Measurements from ENCODE around the gene TBX15. TPM values are rescaled to one million over a fixed set of nuclear protein-coding genes. Genes with fewer than 3 reads are reported as not detected.
"Not testable (repeated sequence)": the region's sequence is repeated elsewhere in the genome, so short reads cannot be mapped to it uniquely, and the experiment has no call there.

The TBX15 gene
- total RNA-seq, 1 donor from 2014 or later, result not detected

GRCh38 chr1:118961156-118961555 is 27.0 kb downstream of the TBX15 start:
- no peak for FAIRE-seq
- H3K36me3 ChIP-seq (ENCODE audit: control insufficient read depth, insufficient read depth, low read length), result no peaks in the 10 kb centered on the region
- no peaks in the 10 kb centered on the region for H3K27me3 ChIP-seq (ENCODE audit: control insufficient read depth, insufficient read depth, low read length)
- H3K4me3 ChIP-seq (ENCODE audit: low read depth, low read length), result no peak overlapping the region
- DNase-seq (ENCODE audit: low read depth), result peak; percentile 26
- TF ChIP-seq CTCF (IDR thresholded peaks at IDR 0.05; ENCODE audit: insufficient read depth, low read length, severe bottlenecking), result no peak

DNA sequence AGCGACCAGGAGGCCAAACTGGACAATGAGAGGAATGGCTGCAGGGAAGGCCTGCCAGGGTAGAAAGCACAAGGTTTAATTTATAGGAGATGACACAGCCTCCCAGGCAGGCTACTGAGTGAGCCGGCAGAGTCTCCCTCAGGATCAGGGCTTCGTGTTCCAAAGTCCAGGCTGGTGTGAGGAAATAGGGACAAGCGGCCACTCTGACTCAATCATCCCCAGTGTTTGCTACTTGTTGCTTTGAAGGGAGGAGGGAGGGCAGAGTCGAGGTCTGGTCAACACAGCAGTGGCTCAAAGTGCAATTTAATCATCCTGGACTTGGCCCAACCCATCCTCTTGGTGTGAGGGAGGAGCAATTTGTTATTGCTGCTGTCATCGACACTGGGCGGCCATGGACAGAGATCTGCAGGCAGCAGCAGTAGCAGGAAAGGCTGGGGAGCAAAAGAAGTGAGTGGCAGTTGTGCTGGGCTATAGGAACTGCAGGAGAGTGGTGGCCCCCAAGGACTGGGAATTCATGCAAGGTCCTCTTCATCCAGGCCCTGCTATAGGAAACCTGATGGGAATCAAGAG is 27.5 kb downstream of the TBX15 start:
- Histone ChIP-seq H3K4me3 (ENCODE audit: low read depth, low read length) (no peak overlapping the region), H3K36me3 (ENCODE audit: control insufficient read depth, insufficient read depth, low read length) (no peaks in the 10 kb centered on the region), H3K27me3 (ENCODE audit: control insufficient read depth, insufficient read depth, low read length) (no peaks in the 10 kb centered on the region)
- DNase-seq (ENCODE audit: low read depth) (no peak), FAIRE-seq (no peak)
- no peak for TF ChIP-seq CTCF (IDR thresholded peaks at IDR 0.05; ENCODE audit: insufficient read depth, low read length, severe bottlenecking)

DNA sequence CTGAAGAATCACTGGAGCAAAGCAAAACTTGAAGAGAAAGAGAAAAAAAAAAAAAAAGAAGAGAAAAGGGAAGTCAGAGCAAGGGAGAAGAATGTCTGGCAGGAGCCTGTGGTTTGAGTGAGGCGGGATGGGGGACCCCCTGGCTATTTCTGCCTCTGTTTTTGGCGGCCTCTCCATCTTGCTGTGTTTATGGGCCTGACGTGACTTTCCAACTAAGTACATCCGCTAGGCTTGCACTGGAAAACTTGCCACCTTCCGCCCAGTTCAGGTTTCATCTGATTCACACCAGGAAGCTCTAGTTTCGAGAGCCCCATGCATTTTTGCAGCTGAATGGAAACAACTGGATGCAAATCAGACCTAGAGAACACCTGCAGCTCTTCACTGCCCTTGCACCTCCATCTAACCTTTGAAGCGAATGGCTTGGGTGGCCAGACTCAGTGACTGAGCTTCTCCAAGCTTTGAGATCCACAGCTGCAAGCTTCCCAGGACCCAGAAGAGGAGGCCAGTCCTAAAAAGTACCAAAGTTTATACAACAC is 28.0 kb downstream of the TBX15 start:
- no peaks in the 10 kb centered on the region for H3K27me3 ChIP-seq (ENCODE audit: control insufficient read depth, insufficient read depth, low read length)
- no peak for FAIRE-seq
- H3K4me3 ChIP-seq (ENCODE audit: low read depth, low read length), result no peak overlapping the region

GRCh38 chr1:118958937-118959631 is 29.1 kb downstream of the TBX15 start:
- H3K36me3 ChIP-seq (ENCODE audit: control insufficient read depth, insufficient read depth, low read length), result no peaks in the 10 kb centered on the region
- FAIRE-seq (no peak), DNase-seq (ENCODE audit: low read depth) (no peak)
- no peaks in the 10 kb centered on the region for H3K27me3 ChIP-seq (ENCODE audit: control insufficient read depth, insufficient read depth, low read length)
- H3K4me3 ChIP-seq (ENCODE audit: low read depth, low read length), result no peak overlapping the region
- TF ChIP-seq CTCF (IDR thresholded peaks at IDR 0.05; ENCODE audit: insufficient read depth, low read length, severe bottlenecking), result no peak

More for the DNA sequence above, 28.0 kb downstream of the TBX15 start:
- H3K36me3 ChIP-seq (ENCODE audit: control insufficient read depth, insufficient read depth, low read length), result no peaks in the 10 kb centered on the region
- no peak for TF ChIP-seq CTCF (IDR thresholded peaks at IDR 0.05; ENCODE audit: insufficient read depth, low read length, severe bottlenecking)
- peak; percentile 33 for DNase-seq (ENCODE audit: low read depth)

DNA sequence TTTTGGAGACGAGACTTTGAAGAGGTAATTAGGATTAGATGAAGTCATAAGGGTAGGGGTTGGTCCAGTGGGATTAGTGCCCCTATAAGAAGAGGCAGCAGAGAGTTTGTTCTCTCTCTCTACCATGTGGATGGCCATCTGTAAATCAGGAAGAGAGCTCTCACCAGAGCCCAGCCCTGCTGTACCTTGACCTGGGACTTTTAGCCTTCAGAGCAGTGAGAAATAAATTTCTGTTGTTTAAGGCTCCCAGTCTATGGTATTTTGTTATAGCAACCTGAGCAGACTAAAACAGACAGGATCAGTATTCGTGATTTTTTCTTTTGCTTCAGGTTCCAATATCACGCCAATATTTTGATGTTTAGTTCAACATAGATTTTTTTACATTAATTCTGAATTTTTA is 30.0 kb downstream of the TBX15 start:
- no peak overlapping the region for H3K4me3 ChIP-seq (ENCODE audit: low read depth, low read length)
- FAIRE-seq (no peak), DNase-seq (ENCODE audit: low read depth) (no peak)
- no peaks in the 10 kb centered on the region for H3K36me3 ChIP-seq (ENCODE audit: control insufficient read depth, insufficient read depth, low read length)
- TF ChIP-seq CTCF (IDR thresholded peaks at IDR 0.05; ENCODE audit: insufficient read depth, low read length, severe bottlenecking), result no peak
- H3K27me3 ChIP-seq (ENCODE audit: control insufficient read depth, insufficient read depth, low read length), result no peaks in the 10 kb centered on the region

GRCh38 chr1:118957579-118957978 is 30.6 kb downstream of the TBX15 start:
- DNase-seq (ENCODE audit: low read depth); FAIRE-seq; H3K4me3 ChIP-seq (ENCODE audit: low read depth, low read length); H3K36me3 ChIP-seq (ENCODE audit: control insufficient read depth, insufficient read depth, low read length); H3K27me3 ChIP-seq (ENCODE audit: control insufficient read depth, insufficient read depth, low read length): not testable (repeated sequence)

All from bronchial epithelial cell (primary cell).